Esophagus mucosa (tissue), 1 donor: Measurements from ENCODE around the gene GGNBP2. TPM values are rescaled to one million over a fixed set of nuclear protein-coding genes. Genes with fewer than 3 reads are reported as not detected.

Experiments used
- total RNA-seq: library from RNA; stranded (reverse); gene quantifications from one replicate; pipeline ENCODE4 v1.2.4, GENCODE V29; 2023
- donor health status: DM: yes; HTN: yes; CAD: no.

GGNBP2 gene
- total RNA-seq, 1 donor from 2014 or later: 43.6 TPM

Other genes starting within 250 kb of the GGNBP2 start
- not detected for gene TBC1D3G, start 221.0 kb upstream of the GGNBP2 start, total RNA-seq
- gene TBC1D3H, start 156.5 kb upstream of the GGNBP2 start, total RNA-seq: not detected
- gene ZNHIT3, start 58.2 kb upstream of the GGNBP2 start, total RNA-seq: 24.4 TPM
- gene MYO19, start 10.1 kb upstream of the GGNBP2 start, total RNA-seq: 73.3 TPM
- gene PIGW, start 9.9 kb upstream of the GGNBP2 start, total RNA-seq: 14.3 TPM
- 8.4 TPM for gene DHRS11, start 47.0 kb downstream of the GGNBP2 start, total RNA-seq
- 4.8 TPM for gene MRM1, start 56.7 kb downstream of the GGNBP2 start, total RNA-seq